Activated CD8-positive, alpha-beta memory T cell treated with anti-CD3 and anti-CD28 coated beads for 24 hours (primary cell): ENCODE results near the gene ARFIP1.
"Not testable (repeated sequence)": the region's sequence is repeated elsewhere in the genome, so short reads cannot be mapped to it uniquely, and the experiment has no call there.

Experiments
- DNase-seq: peaks from one replicate; pipeline ENCODE4 v3.0.0-alpha.2; 2020

ARFIP1 gene

DNA sequence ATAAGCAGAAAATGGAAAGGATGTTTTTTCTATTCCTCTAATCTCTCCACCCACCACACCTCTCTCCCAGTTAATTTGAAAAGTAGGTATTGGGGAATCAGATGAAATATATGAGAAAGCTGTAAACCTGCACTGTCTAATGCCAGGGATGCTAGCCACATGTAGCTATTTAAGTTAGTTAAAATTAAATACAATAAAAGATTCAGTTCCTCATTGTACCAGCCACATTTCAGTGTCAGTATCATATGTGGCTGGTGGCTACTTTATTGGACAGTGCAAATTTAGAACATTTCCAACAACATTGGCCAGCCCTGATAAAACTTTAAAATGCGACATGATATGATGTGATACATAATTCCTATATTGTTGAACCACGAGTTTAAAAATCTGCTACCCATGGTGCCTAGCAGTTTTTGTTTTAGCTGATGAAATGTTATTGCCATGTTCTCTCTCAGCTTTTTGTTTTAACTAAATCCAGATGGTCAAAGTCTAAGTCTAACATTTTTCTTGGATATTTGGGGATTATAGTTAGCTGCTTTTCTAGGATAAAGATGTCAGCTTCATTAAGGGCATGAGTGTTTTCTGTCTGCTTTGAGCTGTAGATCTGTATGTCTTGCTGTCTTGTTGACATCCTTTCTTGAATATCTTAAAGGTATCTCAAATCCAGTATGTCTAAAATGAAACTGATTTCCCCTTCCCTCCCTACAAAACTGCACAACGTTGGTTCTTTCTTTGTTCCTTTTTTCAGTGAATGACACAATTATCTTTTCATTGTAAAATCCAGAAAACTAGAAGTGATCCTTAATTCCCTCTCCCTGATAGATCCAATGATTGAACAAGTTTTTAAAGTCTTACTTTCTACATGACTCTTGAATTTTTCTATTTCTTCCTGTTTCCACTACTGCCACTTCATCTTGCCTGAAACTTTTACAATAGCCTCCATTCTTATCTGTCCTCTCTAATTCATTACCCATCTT, 6.2 kb downstream of the ARFIP1 start:
- no peak for DNase-seq

DNA sequence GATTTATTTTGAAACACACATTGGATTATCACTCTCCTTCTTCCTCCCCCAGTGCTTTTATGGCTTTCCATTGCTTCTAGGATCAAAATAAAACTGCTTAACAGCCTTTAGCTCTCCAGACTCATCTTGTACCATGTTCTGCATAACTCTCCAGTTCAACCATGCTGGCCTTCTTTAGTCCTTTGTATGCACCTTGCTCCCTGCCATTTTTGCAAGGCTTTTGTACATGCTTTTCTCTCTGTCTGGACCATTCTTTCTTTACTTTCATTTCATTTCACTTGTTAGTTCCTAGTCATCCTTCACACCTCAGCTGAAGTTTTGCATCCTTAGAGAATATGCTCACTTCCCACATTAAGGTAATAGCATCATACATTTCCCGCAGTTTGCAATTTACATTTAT, 6.9 kb downstream of the ARFIP1 start:
- no peak for DNase-seq

DNA sequence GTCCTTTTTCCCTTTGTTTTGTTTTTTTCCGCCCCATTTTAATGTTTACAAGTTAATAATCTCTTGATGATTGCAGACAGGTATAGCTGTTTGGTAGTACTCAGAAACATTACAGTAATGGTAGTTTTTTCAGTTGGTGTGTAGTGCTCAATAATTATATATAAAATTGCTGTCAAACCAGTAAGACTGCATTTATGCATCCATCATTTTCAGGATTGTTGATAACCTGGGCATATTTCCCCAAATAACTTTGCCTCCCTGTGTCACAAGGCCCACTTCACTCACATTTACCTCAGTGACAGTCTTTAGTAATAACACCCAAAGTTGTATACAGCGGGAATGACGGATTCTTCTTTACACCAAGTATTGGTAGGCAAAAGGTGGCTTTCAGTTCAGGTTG, 16.1 kb downstream of the ARFIP1 start:
- DNase-seq: no peak

DNA sequence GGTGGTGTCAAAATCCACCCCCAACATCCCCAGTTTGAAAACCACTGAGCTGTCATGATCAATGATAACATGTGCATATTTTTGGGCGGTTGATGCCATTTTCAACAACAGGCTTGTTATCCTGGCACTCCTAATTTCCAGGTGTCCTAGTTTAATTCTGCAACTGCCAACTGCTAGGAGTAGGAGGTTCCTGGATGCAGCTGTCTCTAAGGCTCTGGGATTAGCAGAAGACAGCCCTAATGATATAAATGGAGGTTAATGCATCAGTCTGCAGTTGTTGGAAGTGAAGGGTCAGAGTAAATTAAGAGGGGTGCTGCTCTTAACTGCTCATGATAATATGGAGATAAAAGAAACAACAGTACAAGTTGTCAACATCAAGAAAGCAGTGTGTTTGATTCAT, 23.8 kb downstream of the ARFIP1 start:
- DNase-seq: no peak

DNA sequence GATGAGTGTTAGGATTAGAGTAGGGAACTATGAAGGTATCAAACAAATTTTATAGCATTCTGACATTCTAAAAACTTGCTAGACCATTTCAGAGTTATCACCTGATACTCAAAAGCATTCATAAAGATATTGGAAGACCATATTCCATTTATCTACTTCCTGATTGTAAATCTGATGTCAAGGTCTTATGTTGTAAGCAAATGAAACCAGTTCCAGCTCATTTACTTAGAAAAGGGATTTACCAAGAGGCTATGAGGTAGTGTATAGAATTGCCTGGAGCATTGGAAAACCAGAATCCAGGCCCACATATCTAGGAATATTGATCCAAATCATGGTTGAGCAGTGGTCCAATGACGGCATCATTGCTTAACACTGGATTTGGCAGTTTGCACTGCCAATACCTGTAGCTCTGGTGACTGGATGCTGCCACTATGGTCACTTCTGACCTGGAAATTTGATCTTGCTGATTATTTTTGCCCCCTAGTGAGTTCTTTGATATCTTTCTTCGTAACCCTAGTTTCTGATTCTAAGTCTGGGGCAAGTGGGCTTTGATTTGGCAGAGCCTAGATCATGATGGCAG, 25.4 kb downstream of the ARFIP1 start:
- no peak for DNase-seq

DNA sequence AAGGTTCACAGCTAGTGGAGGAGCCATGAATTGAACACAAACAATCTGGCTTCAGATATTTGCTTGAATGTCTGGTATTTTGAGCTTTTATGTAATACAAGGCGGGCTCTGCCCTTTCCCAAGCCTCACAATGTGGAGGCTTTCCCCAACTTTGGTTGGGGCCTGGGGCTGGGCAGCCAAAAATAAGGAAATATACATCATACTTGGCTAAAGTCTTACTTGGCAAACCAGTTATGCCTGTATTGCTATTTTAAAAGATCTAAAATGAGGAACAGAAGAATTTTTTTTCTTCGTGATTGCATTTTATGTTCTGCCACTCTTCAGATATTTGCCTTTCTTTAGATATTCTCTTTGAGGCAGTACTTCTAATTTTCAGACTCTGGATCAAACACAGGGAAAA, 26.1 kb downstream of the ARFIP1 start:
- no peak for DNase-seq

DNA sequence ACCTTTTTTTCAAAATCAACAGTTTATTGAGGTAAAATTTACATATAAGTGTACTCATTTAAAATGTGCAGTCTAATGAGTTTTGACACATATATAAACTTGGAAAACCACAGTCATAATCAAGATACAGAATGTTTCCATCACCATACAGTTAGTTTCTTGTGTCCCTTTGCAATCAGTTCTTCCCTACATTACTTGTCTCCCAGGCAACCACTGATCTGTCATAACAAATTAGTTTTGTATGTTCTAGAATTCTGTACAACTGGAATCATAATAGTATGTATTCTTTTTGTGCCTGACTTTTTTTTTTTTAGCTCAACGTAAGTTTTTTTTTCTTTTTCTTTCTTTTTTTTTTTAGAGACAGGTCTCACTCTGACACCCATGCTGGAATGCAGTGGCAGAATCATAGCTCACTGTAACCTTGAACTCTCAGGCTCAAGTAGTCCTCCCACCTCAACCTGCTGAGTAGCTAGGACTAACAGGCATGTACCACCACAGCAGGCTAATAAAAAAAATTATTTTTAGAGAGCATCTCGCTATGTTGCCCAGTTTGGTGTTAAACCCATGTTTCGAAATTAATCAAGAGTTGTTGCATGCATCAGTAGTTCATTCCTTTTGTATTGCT, 26.9 kb downstream of the ARFIP1 start:
- DNase-seq: no peak

DNA sequence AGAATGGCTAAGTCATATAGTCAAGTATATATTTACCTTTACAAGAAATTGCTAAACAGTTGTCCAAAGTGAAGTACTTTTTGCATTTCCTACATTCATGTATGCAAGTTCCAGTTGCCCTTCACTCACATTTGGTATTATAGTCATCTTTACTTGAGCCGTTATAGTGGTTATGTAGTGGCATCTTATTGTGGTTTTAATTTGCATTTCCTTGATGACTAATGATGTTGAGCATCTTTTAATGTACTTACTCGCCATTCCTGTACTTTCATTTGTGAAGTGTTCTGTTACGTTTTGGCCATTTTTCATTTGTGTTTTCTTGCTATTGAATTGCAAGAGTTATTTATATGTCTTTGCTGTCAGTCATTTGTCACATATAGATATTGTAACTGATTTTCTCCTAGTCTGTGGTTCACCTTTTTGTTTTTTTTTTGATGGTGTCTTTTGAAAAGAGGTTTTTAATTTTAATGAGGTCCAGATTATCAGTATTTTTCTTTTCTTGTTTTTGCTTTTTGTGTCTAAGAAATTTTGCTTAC, 27.6 kb downstream of the ARFIP1 start:
- DNase-seq: no peak

DNA sequence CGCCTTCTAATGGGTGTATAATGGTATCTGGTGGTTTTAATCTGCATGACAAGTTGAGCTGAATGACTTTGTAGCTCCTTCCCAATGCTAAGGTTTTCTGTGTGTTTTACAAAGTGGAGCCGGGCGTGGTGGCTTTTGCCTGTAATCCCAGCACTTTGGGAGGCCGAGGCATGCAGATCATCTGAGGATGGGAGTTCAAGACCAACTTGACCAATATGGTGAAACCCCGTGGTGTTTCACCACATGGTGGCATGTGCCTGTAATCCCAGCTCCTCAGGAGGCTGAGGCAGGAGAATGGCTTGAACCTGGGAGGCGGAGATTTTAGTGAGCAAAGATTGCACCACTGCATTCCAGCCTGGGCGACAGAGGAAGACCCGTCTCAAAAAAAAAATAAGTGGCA, 28.9 kb downstream of the ARFIP1 start:
- DNase-seq: no peak

DNA sequence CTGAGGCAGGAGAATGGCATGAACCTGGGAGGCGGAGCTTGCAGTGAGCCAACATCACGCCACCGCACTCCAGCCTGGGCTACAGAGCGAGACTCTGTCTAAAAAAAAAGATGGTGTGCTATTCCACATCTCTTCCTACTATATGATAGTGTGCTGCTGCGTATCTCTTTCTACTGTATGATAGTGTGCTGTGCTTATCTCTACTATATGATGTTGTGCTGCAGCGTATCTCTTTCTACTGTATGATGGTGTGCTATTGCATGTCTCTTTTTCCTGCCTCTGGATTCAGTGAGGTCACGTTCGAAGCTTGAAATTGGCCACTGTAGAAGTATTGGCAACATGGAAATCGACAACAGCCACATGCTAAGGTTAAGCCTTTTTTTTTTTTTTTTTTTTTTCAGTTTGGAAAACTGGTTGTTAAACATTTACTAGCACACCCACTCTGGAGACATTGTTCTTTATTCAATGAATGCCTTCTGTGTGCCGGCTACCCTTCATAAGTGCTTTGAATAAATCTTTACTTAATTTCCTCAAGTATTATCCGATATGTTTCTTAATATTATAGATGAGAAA, 31.0 kb downstream of the ARFIP1 start:
- no peak for DNase-seq

DNA sequence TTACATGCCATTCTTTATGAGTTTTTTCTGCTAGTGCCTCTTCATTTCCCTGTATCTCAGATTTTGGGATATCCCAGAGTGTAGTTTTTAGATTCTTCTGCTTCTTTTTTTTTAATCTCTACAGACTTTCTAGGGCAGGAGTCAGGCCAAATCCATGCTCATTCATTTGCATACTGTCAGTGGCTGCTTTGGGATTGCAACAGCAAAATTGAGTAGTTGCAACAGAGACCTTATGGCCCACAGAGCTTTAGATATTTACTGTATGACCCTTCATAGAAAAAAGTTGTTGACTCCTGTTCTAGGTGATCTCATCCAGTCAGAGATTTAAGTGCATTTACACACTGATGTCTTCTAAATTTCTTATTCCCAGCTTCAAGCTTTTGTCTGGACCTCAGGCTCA, 35.3 kb downstream of the ARFIP1 start:
- no peak for DNase-seq

DNA sequence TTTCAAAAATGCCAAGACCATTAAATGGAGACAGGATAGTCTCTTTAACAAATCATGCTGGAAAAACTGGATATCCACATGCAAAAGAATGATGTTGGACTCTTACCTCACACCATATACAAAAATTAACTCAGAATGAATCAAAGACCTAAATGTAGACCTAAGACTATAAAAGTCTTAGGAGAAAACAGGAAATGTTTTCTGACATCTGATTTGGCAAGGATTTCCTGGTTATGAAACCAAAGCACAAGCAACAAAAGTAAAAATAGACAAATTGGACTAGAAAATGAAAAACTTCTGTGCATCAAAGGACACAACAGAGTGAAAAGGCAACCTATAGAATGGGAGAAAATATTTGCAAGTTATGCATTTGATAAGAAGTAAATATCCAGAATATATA, 37.6 kb downstream of the ARFIP1 start:
- DNase-seq: no peak

DNA sequence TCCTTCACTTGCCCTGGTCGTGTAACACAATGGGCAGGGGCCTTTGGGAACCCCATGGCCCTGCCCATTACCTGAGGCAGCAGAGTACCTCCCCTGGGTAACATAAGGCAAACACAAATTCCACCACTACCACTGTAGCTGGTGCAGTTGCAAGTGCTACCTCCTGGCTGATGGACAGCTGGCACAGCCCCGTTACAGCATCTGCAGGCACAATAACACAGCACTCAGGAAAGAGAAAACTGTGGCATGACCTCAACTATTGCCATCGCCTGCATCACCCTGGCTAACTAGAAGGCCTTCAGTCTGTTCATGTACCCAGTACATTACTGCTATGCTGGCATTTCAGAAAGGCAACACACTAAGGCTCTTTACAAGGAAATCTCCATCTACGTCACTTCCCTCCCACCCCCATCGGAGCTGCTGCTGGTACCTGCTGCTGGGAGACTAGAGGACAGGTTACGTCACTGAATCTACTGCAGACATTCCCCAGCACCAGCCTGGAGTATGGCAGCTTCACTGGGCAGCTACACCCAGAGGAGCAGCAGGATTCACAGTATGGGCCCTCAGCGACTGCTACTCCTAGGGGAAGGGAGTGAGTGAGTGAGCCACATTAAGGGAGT, 39.4 kb downstream of the ARFIP1 start:
- DNase-seq: no peak

DNA sequence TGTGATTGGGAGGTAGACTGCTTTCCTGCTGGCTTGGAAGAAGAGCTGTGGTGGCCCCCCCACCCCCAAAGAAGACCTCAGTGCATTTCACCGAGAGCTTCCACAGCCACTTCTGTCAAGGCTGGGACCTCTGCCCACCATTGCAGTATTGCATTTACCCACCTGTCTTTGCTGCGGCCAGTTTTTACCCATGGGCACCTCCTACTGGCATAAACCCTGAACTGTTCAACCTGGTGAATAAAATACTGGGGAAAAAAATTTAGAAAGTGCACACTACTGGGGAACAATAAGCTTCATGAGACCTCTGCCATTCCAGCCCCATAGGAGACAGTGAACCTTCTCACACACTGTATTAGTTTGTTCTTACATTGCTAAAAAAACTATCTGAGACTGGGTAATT, 40.3 kb downstream of the ARFIP1 start:
- no peak for DNase-seq

DNA sequence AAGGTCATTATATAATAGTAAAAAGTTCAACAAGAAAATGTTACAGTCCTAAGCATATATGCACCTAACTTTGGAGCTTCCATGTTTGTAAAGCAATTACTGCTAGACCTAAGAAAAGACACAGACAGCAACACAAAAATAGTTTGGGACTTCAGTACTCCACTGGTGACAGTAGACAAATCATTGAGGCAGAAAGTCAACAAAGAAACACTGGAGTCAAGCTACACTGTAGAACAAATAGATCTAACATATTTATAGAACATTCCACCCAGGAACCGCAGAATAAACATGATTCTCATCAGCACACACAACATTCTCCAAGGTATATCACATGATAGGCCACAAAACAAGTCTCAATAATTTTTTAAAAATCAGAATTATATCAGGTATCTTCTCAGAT, 42.6 kb downstream of the ARFIP1 start:
- no peak for DNase-seq

DNA sequence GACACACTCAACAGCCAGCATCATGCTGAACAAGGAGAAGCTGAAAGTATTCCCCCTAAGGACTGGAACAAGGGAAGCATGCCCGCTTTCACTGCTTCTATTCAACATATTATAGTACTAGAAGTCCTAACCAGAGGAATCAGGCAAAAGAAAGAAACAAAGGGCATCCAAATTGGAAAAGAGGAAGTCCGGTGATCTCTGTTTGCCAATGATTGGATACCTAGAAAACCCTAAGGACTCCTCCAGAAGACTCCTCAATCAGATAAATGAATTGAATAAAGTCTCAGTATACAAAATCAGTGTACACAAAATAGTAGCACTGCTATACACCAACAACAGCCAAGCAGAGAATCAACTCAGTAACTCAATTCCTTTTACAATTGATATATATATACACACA, 44.8 kb downstream of the ARFIP1 start:
- DNase-seq: no peak

DNA sequence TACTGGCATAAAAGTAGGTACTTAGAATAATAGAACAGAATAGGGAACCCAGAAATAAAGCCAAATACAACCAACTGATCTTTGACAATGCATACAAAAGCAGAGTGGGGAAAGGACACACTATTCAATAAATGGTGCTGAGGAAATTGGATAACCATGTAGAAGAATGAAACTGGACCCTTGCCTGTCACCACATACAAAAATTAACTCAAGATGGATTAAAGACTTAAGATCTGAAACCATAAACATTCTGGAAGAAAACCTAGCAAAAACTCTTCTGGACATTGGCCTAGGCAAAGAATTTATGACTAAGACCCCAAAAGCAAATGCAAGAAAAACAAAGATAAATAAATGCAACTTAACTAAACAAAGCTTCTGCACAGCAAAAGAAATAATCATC, 45.6 kb downstream of the ARFIP1 start:
- DNase-seq: no peak

DNA sequence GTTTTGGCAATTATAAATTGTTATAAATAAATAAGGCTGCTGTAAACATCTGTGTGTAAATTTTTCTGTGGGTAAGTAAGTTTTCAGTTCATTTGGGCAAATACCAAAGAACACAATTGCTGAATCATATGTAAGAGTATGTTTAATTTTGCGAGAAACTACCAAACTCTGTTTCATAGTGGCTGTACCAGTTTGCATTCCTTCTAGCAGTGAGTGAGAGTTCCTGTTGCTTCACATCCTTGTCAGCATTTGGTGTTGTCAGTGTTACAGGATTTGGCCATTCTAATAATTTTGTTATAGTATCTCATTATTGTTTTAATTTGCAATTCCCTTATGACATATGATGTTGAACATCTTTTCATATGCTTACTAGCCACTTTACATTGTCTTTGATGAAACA, 48.4 kb downstream of the ARFIP1 start:
- no peak for DNase-seq

DNA sequence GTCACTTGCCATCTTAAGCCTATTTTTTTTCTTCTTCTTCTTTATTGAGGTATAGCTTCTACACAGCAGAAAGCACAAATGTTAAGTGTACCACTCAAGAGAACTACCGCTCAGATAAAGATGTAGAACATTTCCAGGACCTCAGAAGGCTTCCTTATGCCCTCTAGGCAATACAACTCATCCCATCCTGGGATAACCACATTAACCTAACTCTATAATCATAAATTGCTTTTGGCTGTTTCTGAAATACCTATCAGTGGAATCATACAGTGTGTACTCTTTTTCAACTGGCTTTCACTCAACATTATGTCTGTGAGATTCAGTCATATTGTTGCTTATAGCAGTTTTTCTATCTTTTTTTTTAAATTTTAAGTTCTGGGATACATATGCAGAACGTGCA, 51.7 kb downstream of the ARFIP1 start:
- DNase-seq: no peak

DNA sequence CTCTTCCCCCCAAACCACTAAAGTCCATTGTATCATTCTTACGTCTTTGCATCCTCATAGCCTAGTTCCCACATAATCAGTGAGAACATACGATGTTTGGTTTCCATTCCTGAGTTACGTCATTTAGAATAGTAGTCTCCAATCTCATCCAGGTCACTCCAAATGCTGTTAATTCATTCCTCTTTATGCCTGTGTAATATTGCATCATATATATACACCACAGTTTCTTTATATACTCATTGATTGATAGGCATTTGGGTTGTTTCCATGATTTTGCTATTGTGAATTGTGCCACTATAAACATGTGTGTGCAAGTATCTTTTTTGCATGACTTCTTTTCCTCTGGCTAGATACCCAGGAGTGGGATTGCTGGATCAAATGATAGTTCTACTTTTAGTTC, 57.2 kb downstream of the ARFIP1 start:
- DNase-seq: no peak

DNA sequence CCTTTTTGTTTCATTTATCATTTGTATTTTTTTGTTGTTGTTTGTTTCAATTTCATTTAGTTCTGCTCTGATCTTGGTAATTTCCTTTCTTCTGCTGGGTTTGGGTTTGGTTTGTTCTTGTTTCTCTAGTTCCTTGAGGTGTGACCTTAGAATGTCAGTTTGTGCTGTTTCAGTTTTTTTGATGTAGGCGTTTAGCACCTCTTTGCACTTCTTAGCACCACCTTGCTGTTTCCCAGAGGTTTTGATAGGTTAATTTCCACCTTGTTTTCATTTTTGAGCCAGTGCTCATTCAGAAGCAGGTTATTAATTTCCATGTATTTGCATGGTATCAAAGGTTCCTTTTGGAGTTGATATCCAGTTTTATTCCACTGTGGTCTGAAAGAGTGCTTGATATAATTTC, 60.0 kb downstream of the ARFIP1 start:
- DNase-seq: not testable (repeated sequence)

DNA sequence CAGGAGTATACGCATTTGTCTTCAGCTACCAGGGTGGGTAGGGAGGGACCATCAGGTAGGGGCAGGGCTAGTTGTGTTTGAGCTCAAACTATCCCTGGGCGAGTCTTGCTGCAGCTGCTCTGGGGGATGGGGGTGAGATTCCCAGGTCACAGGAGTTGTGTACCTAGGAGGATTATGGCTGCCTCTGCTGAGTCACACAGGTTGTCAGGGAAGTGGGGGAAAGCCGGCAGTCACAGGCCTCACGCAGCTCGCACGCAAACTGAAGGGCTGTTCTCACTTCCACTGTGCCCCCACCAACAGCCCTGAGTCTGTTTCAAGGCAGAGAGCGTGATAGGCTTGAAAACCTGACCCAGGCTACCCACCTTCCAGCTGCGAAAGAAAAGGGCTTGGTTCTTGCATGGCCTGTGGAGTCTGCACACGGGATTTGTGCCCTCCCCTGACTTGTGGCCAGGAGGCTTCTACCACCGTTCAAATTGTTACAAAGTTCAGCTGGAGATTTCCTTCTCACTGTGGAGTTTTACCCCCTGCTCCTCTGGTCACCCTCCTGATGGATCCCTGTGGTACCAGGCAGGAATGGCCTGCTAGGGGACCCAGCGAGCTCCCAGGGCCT, 63.8 kb downstream of the ARFIP1 start:
- DNase-seq: no peak

DNA sequence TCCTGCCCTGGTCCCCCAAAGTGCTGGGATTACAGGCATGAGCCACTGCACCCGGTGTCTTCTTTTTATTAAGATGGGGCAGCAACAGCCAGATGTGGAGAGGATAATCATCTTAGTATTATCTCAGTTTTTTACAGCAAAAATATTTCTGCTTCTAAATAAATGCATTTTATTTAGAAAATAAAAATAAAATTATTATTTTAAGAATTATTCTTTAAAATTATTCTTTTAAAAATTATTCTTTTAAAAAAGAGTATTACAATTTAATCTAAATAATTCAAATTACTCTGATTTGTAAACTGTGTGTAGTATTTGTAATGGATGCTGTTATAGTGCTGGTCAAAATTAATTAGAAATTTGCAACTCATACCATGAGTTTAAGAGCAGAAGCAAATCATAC, 67.6 kb downstream of the ARFIP1 start:
- DNase-seq: no peak
